Measurements from ENCODE around the gene FBLN1.

DNA sequence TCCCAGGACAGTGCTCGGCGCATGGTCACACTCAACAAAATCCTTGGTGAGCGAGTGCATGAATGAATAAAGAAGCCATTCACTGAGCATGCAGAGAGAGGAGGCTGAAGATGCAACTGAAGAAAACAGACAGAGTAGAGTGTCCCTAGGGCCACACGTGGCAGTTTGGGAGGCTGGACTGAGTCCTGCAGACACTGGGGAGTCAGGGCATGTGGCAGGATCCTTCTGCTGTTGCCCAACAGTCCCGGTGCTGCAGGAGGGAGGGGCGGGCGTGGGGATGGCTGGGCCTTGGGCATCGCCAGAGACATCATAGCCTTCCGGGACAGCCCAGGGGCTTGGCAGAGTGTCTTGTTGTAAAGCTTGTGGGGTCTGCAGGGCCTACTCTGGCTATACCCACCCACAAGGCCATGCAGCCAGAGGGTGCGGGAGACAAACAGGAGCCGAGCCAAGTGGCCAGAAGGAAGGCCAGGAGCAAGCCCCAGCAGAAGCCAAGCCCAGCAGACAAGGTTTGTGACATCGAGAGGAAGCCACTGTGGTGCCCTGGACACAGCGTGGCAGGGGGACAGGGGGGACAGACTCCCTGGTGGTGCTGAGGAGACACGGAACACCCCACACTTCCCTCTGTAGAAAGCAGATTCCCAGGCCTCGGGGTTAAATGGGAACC is 26.7 kb upstream of the FBLN1 start:
- no peak for TF ChIP-seq RFX5 (IDR thresholded peaks at IDR 0.05; ENCODE audit: borderline replicate concordance, low read depth, low read length)
- TF ChIP-seq EZH2 (IDR thresholded peaks at IDR 0.05; ENCODE audit: low read depth, low read length, severe bottlenecking) = no peak
- TF ChIP-seq POLR2AphosphoS5 (IDR thresholded peaks at IDR 0.05; ENCODE audit: low read depth, low read length) = no peak
- TF ChIP-seq TAF7 (optimal IDR thresholded peaks at IDR 0.05; ENCODE audit: borderline replicate concordance, low read depth, low read length) = no peak
- TF ChIP-seq FOSL1 (IDR thresholded peaks at IDR 0.05; ENCODE audit: insufficient read depth, low read depth, low read length) = no peak
- no peak for TF ChIP-seq CHD7 (IDR thresholded peaks at IDR 0.05; ENCODE audit: insufficient replicate concordance, low read length)
- TF ChIP-seq CBX5 (IDR thresholded peaks at IDR 0.05; ENCODE audit: low read depth, low read length) = no peak
- no peak for TF ChIP-seq POLR2A (IDR thresholded peaks at IDR 0.05; ENCODE audit: control extremely low read depth in 1 of 2, low read depth in 2 of 2, low read length in 2 of 2)
- no peak for TF ChIP-seq GABPA (IDR thresholded peaks at IDR 0.05; ENCODE audit: borderline replicate concordance, insufficient read depth, low read length)
- TF ChIP-seq HDAC2 (IDR thresholded peaks at IDR 0.05; ENCODE audit: borderline replicate concordance in 1 of 2, low read depth in 2 of 2, low read length in 2 of 2) = no peak
- no peak for TF ChIP-seq SRF (IDR thresholded peaks at IDR 0.05; ENCODE audit: low read depth, low read length)

All from H1 (cell line).